T follicular helper cell (primary cell): ENCODE measurements around the gene ATP2C2.

Experiments
- DNase-seq: peaks from one replicate; pipeline ENCODE4 v3.0.0-alpha.2; 2020; ENCODE audit warnings: low read depth

The ATP2C2 gene

GRCh38 chr16:84497418-84498222 is 129.3 kb downstream of the ATP2C2 start:
- DNase-seq: no peak

DNA sequence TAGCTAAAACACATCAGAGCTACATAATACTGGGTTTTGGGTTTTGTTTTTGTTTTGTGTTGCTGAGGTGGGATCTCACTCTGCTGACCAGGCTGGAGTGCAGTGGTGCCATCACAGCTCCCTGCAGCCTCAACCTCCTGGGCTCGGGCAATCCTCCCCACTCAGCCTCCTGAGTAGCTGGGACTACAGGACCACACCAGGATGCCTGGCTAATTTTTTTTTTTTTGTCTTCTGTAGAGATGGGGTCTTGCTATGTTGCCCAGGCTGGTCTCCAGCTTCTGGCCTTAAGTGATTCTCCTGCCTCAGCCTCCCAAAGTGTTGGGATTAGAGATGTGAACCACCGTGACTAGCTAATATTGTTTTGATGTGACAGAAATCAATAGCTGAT is 129.9 kb downstream of the ATP2C2 start:
- no peak for DNase-seq

DNA sequence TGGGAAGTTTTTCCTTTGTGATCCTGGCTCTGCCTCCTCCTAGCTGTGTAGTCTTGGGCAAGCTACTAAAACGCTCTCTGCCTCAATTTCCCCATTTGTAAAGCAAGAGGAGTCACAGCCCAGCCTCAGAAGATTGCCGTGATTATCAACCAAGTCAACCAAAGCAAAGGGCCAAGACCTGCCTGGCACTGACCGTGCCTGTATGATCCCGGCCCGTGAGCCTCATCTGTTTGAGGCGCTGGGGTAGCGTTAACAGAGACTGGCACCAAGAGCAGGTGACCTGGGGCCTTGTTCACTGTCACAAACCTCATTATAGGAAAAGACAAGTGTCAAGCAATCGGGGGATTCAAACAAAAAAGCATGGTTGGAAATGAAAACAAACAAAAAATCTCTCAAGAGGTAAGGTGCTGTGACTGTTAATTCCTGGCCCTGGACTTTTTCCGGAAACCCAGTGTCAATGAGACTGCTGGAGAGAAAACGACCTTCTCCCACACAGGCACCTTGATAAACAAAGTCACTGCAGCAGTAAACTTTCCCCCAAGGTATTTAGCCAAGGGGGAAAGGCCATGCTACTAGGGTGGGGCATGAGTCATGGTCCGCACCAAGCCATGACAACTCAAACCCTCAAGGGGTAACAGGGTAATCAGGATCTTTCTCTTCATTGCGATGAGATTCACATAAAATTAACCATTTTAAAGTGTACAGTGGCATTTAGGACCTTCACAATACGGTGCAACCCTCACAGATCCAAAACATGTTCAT is 130.7 kb downstream of the ATP2C2 start:
- no peak for DNase-seq

GRCh38 chr16:84499638-84500037 is 131.3 kb downstream of the ATP2C2 start:
- no peak for DNase-seq

DNA sequence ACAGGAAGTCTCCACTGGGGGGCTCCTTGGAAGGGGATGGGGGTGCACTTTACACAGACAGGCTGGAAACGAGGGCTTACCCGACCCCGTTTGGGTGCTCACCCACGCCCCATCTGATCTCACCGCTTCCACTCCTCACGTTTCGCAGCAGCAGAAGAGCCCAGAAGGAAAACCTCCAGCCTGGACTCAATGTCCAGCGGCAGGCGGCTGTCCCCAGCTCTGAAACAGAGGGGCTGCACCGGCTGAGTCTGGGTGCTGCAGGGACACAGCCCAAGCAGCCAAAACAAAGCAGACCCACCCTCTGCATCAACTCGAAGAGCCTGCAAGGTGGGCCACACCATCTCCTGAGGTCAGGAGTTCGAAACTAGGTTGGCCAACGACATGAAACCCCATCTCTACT is 132.2 kb downstream of the ATP2C2 start:
- no peak for DNase-seq

DNA sequence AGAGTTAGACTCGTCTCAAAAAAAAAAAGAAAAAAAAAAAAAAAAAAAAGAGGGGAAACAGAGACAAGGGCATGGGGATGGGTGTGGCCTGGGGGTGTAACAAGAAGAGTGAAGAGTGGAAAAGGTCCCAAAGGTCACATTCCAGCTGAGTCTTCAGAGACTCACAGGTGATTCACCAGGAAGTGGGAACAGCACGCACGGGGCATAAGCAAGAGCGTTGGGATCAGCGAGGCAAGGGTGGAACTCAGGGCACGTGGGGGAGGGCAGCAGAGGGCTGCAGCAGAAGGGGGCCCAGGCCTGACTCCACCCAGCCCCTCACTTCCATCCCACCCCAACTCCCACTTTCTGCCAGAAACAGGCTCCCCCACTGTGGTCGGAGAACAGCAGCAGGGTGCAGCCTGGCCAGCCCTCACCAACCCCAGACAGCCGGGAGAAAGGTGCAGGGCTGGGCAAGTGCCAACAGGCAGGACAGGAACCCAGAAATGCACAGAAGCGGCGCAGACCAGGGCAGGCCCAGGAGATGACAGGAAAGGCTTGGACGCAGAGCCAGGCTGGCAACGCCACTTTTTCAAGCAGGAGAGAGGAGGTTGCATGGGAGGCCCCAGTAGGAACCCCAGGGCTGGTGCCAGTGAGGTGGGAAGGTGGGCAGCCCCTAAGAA is 132.9 kb downstream of the ATP2C2 start:
- DNase-seq: no peak

DNA sequence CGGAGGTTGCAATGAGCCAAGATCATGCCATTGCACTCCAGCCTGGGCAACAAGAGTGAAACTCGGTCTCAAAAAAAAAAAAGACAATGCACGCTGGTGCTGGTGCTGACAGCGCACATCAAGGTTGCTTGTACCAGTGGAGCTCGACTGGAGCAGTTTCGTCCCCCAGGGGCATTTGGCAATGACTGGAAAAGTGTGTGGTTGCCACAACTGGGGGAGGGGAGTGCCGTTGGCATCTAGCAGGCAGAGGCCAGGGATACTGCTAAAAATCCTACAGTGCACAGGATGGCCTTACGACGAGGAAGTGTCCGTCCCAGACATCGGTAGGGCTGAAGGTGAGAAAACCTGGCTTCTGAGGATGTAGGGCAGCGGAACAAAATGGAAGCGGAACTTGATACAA is 133.7 kb downstream of the ATP2C2 start:
- no peak for DNase-seq

GRCh38 chr16:84502581-84502980 is 134.2 kb downstream of the ATP2C2 start:
- DNase-seq: no peak

DNA sequence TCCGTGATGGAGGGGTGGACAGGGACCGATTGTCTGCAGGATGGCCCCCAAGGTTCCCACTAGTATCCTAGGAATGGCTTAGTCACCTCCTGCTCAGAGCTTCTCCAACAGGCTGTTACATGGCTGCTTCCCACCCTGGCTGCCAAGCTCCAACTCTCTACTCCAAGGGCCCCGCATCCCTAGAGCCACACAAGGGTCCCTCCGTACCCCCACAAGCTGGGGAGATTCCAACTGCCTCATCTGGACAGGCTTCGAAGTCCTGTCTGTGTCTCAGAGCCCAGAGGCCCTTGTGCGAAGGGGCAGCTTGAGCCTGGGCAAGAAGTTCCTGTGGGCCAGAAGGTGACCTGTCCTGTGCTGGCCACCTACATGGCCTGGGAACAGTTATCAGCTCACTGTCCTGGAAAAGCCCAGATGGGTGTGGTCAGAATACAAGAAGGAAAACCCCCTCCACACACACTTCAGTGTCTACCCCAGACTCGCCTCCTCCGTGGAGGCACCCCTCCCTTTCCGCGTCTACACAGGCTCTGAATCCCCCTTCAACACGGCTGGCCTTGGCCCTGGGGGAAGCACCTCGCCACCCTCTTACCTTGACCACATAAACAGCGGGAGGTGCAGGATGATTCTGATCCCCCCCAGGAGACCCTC is 135.5 kb downstream of the ATP2C2 start:
- DNase-seq: no peak

DNA sequence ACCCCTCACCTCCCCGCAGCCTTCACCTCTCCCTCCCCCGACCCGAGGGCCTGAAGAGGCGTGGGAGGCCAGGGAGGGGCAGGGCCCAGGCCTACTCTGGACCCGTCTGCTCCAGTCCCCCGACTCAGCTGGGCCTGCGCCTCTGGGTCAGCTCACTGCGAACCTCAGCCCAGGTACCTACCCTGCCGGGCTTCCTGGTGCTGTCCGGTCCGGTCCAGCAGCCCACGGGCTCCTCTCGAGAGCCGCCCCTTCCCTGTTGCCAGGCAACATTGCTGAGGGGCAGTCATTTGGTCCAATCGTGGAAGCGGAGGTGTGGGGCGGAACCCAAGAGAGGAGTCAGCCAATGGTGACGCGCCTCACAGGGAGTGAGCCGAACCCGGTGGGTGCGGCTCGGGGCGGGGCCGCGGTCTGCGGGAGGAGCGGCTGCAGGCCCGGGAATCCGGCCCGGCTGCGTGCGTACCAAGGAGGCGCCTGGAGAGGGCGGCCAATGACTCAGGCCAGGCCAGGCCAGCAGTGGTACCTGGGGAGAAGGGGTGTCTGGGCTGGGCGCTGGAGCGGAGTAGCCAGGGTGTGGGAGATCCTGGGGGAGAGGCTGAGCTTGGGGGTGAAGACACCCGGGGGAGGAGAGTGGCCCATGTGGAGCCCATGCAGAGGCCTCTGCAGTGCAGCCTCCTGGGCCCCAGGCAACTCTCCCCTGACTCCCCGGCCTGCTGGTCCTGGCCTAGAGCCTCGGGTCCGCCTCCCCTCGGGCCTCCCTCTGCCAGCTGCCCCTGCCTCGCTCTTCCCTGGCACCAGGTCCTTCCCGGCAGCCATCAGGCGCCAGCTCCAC is 136.3 kb downstream of the ATP2C2 start, which contains the start of gene MEAK7:
Gene MEAK7 (minus strand): TSS at position 240 of the 829 bp plus-strand sequence. CDS start 6,573 bp downstream, outside the sequence.
- peak; percentile 95 for DNase-seq

- DNase-seq: no peak
Observed at GRCh38 chr16:84505249-84506187, 137.2 kb downstream of the ATP2C2 start.

- no peak for DNase-seq
Observed at GRCh38 chr16:84507011-84507982, 139.0 kb downstream of the ATP2C2 start.

- DNase-seq: peak; percentile 22
Observed at GRCh38 chr16:84508502-84508901, 140.2 kb downstream of the ATP2C2 start.

DNA sequence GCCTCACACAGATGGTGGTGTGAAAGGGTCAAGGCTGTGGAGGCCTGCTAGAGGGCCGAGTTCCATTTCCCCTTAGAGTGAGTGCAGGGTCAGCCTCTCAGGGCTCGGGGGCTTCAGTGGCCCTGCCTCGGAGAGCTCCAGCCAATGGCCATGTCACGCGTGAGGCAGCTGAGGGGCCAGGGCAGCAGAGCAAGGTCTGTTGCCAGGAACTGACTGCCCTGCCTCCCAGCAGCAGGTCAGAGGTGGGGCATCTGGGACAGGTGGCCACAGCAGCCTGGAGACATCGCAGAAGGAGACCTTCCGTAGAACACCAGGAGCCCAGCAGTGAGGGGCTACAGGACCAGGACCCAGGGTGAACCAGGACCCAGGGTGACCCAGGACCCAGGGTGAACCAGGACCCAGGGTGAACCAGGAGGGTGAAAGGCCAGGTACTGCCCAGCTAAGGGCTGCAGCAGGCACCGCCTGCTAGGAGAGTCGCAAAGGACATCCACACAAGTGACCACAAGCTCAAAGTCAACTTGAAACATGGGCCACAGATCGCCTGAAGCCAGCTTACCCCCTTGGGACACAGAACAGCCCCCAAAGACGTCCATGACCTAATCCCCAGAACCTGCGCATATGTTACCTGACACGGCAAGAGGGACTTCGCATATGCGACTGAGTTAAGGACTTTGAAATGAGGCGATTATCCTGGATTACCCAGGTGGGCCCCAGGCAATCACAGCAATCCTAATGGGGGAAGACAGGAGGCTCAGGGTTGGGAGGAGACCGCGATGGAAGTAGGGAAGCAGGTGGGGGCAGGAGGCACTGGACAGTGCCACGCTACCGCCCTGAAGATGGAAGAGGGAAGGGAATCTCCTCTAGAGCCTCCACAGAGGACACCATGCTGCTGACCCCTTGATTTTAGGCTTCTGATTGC is 141.0 kb downstream of the ATP2C2 start:
- no peak for DNase-seq

DNA sequence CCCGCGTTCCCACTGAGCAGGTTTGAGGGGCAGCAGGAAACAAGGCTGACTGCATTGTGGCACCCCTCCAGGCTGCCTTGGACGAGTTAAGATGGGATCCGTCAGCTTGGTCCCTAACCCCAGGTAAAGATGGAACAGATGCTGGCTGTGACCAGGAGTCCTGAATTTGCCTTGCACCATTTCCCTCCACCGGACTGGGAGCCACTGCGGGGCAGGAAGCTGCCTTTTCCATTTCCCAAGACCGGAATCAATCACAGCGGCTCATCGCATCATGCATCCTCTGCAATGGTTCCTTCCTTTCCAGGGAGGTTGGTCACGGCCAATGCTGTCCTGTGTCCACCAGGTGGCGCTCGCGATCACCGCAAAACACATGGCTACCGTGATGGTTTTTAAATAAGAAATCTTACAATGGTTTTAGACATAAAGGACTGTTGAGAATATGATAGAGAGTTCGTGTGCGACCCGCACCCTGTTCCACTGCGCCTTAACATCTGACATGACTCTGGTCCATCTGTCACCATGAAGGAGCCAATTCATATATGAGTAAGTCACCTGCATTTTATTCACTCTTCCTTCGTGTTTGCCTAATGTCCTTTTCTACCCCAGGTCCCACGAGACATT is 143.0 kb downstream of the ATP2C2 start:
- DNase-seq: peak; percentile 80

- DNase-seq: no peak
Observed at GRCh38 chr16:84511831-84512230, 143.5 kb downstream of the ATP2C2 start.

DNA sequence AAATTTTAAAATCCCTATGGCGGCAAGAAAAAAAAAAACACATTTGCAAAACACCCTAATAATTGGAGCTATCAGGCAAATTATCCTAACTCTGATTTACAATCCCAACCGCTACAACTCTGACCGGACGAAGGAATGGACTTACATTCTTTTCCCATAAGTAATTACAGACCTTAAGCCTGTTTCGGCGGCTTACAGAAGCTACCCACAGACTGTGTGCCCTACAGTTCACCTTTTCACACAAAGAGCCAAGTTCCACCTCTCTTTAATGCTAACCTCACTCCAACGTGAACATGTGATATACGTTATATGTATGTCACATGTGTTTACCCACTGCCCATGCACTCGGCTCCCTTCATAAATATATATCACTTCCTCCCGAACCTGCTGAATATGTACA is 144.8 kb downstream of the ATP2C2 start:
- DNase-seq: no peak
